ENCODE measurements around the gene SNX30.

- no peak for TF ChIP-seq CTCF (IDR thresholded peaks at IDR 0.05)
- no peak for TF ChIP-seq POLR2A (IDR thresholded peaks at IDR 0.05)
These were observed 111.3 kb downstream of the SNX30 start for GRCh38 chr9:112861638-112862555.

All from Peyer's patch (tissue), 4 donors.